ENCODE results near the gene HHAT. TPM values are rescaled to one million over a fixed set of nuclear protein-coding genes. Genes with fewer than 3 reads are reported as not detected.
A peak's percentile ranks its signal among the peaks of the same experiment; 100 is the strongest.

HHAT gene
- total and polyA plus RNA-seq, 2 of the 4 experiments (the other 2 are of a cell fraction), result 1.7 to 2.5 TPM

- ATAC-seq (ENCODE audit: low read depth), result peak; percentile 72
- H4K8ac ChIP-seq (ENCODE audit: low read depth in 2 of 2, low read length in 2 of 2), result no peak overlapping the region
- no peak overlapping the region for H3K14ac ChIP-seq (replicated peaks; ENCODE audit: low read depth, low read length)
- H3K9me3 ChIP-seq (ENCODE audit: control insufficient read depth, insufficient read depth, low read length), result no peaks in the 10 kb centered on the region
- H3K56ac ChIP-seq (ENCODE audit: extremely low read depth, insufficient read depth, low read length), result no peak overlapping the region
- no peak overlapping the region for H3K23ac ChIP-seq (ENCODE audit: low read depth, low read length)
- no peak overlapping the region for H2BK120ac ChIP-seq (ENCODE audit: low read depth, low read length)
- no peaks in the 10 kb centered on the region for H3K9me1 ChIP-seq (ENCODE audit: insufficient read depth, low read length)
- H3K4me3 ChIP-seq (ENCODE audit: insufficient read depth, low read depth, low read length), result no peak overlapping the region
- no peak overlapping the region for H2BK15ac ChIP-seq (ENCODE audit: low read depth, low read length)
- BruUV-seq (replicated peaks), result no TSS peak
- WGBS, 2 experiments (ENCODE audit: extremely low coverage in 2 of 2, insufficient read length in 1 of 2), result 92% methylated on average over 4 of the region's 7 CpGs; no CpG with 5 or more reads in 1 of the 2 experiments
- H3K18ac ChIP-seq (ENCODE audit: low read depth, low read length), result no peak overlapping the region
- no peak overlapping the region for H2AK9ac ChIP-seq (replicated peaks; ENCODE audit: low read depth, low read length, poor library complexity)
- no peak overlapping the region for H2AK5ac ChIP-seq (ENCODE audit: low read depth, low read length)
- intact Hi-C loops (cut with micrococcal nuclease), result no loop called here
- CTCF ChIA-PET, result no interaction called here
- no peak overlapping the region for H4K5ac ChIP-seq (ENCODE audit: low read depth, low read length)
- no peaks in the 10 kb centered on the region for H3K36me3 ChIP-seq (ENCODE audit: control insufficient read depth, insufficient read depth, low read length)
- H3K79me1 ChIP-seq (ENCODE audit: low read depth in 1 of 2, low read length in 2 of 2), result no peaks in the 10 kb centered on the region
- no peak overlapping the region for H2BK5ac ChIP-seq (ENCODE audit: low read depth, low read length, poor library complexity, severe bottlenecking)
- H3K4me2 ChIP-seq (ENCODE audit: low read depth, low read length), result no peak overlapping the region; the same call in 1 of the 2 replicates
- H4K91ac ChIP-seq (ENCODE audit: insufficient read depth, low read depth, low read length), result no peak overlapping the region
- H2BK20ac ChIP-seq (ENCODE audit: low read depth, low read length), result no peak overlapping the region
- H2AFZ ChIP-seq (replicated peaks; ENCODE audit: low read length, poor library complexity), result no peak overlapping the region
- in situ Hi-C loops (cut with MboI; ENCODE audit: low sequenced_read_pairs), result no loop called here
- H3K27me3 ChIP-seq (ENCODE audit: control insufficient read depth, insufficient read depth, low read length), result no peaks in the 10 kb centered on the region
- H3K4me1 ChIP-seq (ENCODE audit: control insufficient read depth, insufficient read depth, low read length), result peaks cover 7% of the 10 kb centered on the region; the same call in 1 of the 2 replicates
- no peaks in the 10 kb centered on the region for H4K20me1 ChIP-seq (ENCODE audit: insufficient read depth, low read length)
- DNase-seq, result peak; percentile 12
- POLR2A ChIA-PET (ENCODE audit: unreplicated experiment), result no interaction called here
- no peak overlapping the region for H3K9ac ChIP-seq (ENCODE audit: low read depth, low read length)
- TF ChIP-seq POLR2A (IDR thresholded peaks at IDR 0.05; ENCODE audit: low read depth, low read length) (no peak), CHD1 (IDR thresholded peaks at IDR 0.05; ENCODE audit: low read depth, low read length) (no peak), USF2 (IDR thresholded peaks at IDR 0.05; ENCODE audit: low read depth, low read length) (no peak), NFE2L2 (IDR thresholded peaks at IDR 0.05; ENCODE audit: low read depth, low read length) (no peak), MAZ (IDR thresholded peaks at IDR 0.05; ENCODE audit: borderline replicate concordance, low read depth, low read length) (no peak), SMC3 (IDR thresholded peaks at IDR 0.05; ENCODE audit: low read depth, low read length) (no peak), CTCF (conservative IDR thresholded peaks at IDR 0.05; ENCODE audit: low read depth, low read length) (no peak), RAD21 (IDR thresholded peaks at IDR 0.05; ENCODE audit: low read length) (no peak), CEBPB (IDR thresholded peaks at IDR 0.05; ENCODE audit: low read depth, low read length) (no peak), RFX5 (IDR thresholded peaks at IDR 0.05; ENCODE audit: low read depth, low read length) (no peak), RCOR1 (IDR thresholded peaks at IDR 0.05; ENCODE audit: insufficient replicate concordance, low read length) (no peak), MXI1 (IDR thresholded peaks at IDR 0.05; ENCODE audit: borderline replicate concordance, low read depth, low read length) (no peak), FOS (IDR thresholded peaks at IDR 0.05; ENCODE audit: low read depth, low read length) (no peak)
- dilution Hi-C loops (cut with HindIII; ENCODE audit: low sequenced_read_pairs, unreplicated experiment), result no loop called here
- H3K4ac ChIP-seq (ENCODE audit: low read depth, low read length), result no peak overlapping the region
- H3K27ac ChIP-seq (ENCODE audit: insufficient read depth, low read length), result no peak overlapping the region
Observed at GRCh38 chr1:210645582-210646257, 317.0 kb downstream of the HHAT start.
